ENCODE results near the gene CAMSAP2.

Gene CAMSAP2

GRCh38 chr1:200793677-200794076 is 55.0 kb downstream of the CAMSAP2 start:
- TF ChIP-seq, protein P1, sequence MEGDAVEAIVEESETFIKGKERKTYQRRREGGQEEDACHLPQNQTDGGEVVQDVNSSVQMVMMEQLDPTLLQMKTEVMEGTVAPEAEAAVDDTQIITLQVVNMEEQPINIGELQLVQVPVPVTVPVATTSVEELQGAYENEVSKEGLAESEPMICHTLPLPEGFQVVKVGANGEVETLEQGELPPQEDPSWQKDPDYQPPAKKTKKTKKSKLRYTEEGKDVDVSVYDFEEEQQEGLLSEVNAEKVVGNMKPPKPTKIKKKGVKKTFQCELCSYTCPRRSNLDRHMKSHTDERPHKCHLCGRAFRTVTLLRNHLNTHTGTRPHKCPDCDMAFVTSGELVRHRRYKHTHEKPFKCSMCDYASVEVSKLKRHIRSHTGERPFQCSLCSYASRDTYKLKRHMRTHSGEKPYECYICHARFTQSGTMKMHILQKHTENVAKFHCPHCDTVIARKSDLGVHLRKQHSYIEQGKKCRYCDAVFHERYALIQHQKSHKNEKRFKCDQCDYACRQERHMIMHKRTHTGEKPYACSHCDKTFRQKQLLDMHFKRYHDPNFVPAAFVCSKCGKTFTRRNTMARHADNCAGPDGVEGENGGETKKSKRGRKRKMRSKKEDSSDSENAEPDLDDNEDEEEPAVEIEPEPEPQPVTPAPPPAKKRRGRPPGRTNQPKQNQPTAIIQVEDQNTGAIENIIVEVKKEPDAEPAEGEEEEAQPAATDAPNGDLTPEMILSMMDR (IDR thresholded peaks at IDR 0.05; ENCODE audit: insufficient read depth, low read depth, low read length, missing control alignments): no peak
- no peak for DNase-seq (ENCODE audit: low read depth)
- no peak overlapping the region for H3K4me3 ChIP-seq (ENCODE audit: low read depth, low read length)

- no peak for DNase-seq (ENCODE audit: low read depth)
- TF ChIP-seq, protein P1 (IDR thresholded peaks at IDR 0.05; ENCODE audit: insufficient read depth, low read depth, low read length, missing control alignments): no peak
- H3K4me3 ChIP-seq (ENCODE audit: low read depth, low read length): no peak overlapping the region
These were observed 55.9 kb downstream of the CAMSAP2 start for GRCh38 chr1:200794506-200795065.

- H3K4me3 ChIP-seq (ENCODE audit: low read depth, low read length): no peak overlapping the region
- no peak for DNase-seq (ENCODE audit: low read depth)
- TF ChIP-seq, protein P1 (IDR thresholded peaks at IDR 0.05; ENCODE audit: insufficient read depth, low read depth, low read length, missing control alignments): no peak
These were observed 56.5 kb downstream of the CAMSAP2 start for GRCh38 chr1:200795156-200795555.

DNA sequence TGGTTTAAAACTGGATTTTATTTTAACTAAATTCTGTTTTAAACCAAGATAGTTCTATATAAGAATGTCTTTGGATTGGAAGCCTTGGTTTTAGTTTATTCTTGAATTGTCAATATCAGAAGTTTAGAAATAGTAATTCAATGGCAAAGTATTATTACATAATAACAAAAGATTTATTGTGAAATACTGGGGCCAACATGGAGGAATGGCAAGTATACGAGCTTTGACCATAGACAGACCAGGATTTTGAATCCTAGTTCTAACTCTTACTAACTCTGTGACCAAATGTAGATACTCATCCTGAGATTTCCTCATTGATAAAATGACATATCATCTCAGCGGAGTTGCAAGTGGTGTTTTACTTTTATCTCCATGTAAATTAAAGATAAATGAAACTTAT is 63.3 kb downstream of the CAMSAP2 start:
- DNase-seq (ENCODE audit: low read depth): no peak
- TF ChIP-seq, protein P1 (IDR thresholded peaks at IDR 0.05; ENCODE audit: insufficient read depth, low read depth, low read length, missing control alignments): no peak
- H3K4me3 ChIP-seq (ENCODE audit: low read depth, low read length): no peak overlapping the region

DNA sequence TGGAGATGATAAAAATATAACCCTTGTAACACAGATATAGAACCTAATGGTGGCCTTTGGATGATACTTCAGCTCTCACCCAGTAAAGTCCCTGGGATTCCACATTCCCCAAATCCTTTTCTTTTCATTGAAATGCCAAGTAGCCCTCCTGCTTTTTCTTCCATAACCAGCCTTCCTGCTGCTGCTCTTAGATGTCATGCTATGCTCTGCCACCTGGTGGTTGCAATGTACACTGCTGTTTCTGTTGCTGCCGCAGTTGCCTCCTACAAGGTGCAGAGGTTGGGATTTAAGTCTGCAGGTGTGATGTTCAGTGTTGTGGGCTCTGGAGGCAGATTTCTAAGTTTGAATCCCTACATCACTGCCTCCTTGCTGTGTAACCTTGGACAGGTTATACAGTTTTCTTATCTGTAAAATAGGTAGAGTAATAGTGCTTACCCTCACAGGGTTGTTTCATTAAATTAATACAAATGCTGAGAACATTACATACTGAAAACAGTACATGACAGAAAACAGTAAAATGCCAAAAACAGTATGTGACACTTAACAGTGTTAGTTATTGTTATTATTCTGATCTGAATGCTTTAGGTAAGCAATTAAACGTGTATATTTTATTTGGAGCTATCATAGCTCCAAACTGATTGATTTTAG is 64.3 kb downstream of the CAMSAP2 start:
- TF ChIP-seq, protein P1 (IDR thresholded peaks at IDR 0.05; ENCODE audit: insufficient read depth, low read depth, low read length, missing control alignments): peak; percentile 89
- H3K4me3 ChIP-seq (ENCODE audit: low read depth, low read length): no peak overlapping the region
- peak; percentile 89 for DNase-seq (ENCODE audit: low read depth)

GRCh38 chr1:200805719-200806118 is 67.0 kb downstream of the CAMSAP2 start:
- TF ChIP-seq, protein P1 (IDR thresholded peaks at IDR 0.05; ENCODE audit: insufficient read depth, low read depth, low read length, missing control alignments): no peak
- DNase-seq (ENCODE audit: low read depth): no peak
- H3K4me3 ChIP-seq (ENCODE audit: low read depth, low read length): no peak overlapping the region

DNA sequence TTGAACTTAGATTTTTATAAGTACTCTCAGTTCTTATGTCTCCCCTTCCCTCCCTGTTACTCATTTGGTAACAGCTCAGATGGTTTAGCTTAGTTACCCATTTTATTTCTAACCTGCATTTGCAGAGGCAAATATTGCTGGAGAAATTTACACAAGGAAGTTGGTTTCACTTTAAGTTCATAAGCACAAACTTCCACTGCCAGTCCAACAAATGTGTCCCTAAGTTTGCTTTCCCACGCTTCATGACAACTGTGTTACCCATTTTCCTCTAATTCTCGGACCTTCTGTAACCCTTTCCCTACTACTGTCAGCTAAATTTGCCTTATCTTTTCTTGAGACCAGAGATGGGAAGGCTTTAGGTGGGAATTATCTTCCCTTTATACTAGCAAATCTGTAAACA is 70.2 kb downstream of the CAMSAP2 start:
- no peak overlapping the region for H3K4me3 ChIP-seq (ENCODE audit: low read depth, low read length)
- DNase-seq (ENCODE audit: low read depth): no peak
- TF ChIP-seq, protein P1 (IDR thresholded peaks at IDR 0.05; ENCODE audit: insufficient read depth, low read depth, low read length, missing control alignments): no peak

Measured in GM12865 (cell line).